Activated naive CD4-positive, alpha-beta T cell treated with Interleukin-2 at 50 U/mL for 16 hours (primary cell): ENCODE measurements around the gene TNS3.

Experiments used
- DNase-seq: peaks from one replicate; pipeline ENCODE4 v3.0.0-alpha.2; 2020

The TNS3 gene

GRCh38 chr7:47335557-47336471 is 246.1 kb downstream of the TNS3 start:
- DNase-seq = no peak

- no peak for DNase-seq
Observed at GRCh38 chr7:47335071-47335470, 246.8 kb downstream of the TNS3 start.

GRCh38 chr7:47333959-47334358 is 248.0 kb downstream of the TNS3 start:
- DNase-seq = no peak

- no peak for DNase-seq
Observed at GRCh38 chr7:47333554-47333887, 248.4 kb downstream of the TNS3 start.

- no peak for DNase-seq
Observed at GRCh38 chr7:47332681-47333553, 249.0 kb downstream of the TNS3 start.

GRCh38 chr7:47332213-47332612 is 249.7 kb downstream of the TNS3 start:
- DNase-seq = no peak

GRCh38 chr7:47331179-47331565 is 250.7 kb downstream of the TNS3 start:
- no peak for DNase-seq

- no peak for DNase-seq
Observed at GRCh38 chr7:47330561-47331178, 251.2 kb downstream of the TNS3 start.

- no peak for DNase-seq
Observed at GRCh38 chr7:47330026-47330425, 251.9 kb downstream of the TNS3 start.

- DNase-seq = no peak
Observed at GRCh38 chr7:47329320-47329926, 252.5 kb downstream of the TNS3 start.

- no peak for DNase-seq
Observed at GRCh38 chr7:47328392-47329319, 253.3 kb downstream of the TNS3 start.

GRCh38 chr7:47327698-47328391 is 254.1 kb downstream of the TNS3 start:
- no peak for DNase-seq

- no peak for DNase-seq
Observed at GRCh38 chr7:47327346-47327697, 254.6 kb downstream of the TNS3 start.

- DNase-seq = no peak
Observed at GRCh38 chr7:47326808-47327207, 255.1 kb downstream of the TNS3 start.

- no peak for DNase-seq
Observed at GRCh38 chr7:47326220-47326619, 255.7 kb downstream of the TNS3 start.

GRCh38 chr7:47325337-47325736 is 256.6 kb downstream of the TNS3 start:
- DNase-seq = no peak

- no peak for DNase-seq
Observed at GRCh38 chr7:47323904-47324303, 258.0 kb downstream of the TNS3 start.

- no peak for DNase-seq
Observed at GRCh38 chr7:47322731-47323130, 259.2 kb downstream of the TNS3 start.

- no peak for DNase-seq
Observed at GRCh38 chr7:47320296-47320695, 261.6 kb downstream of the TNS3 start.

GRCh38 chr7:47318395-47319182 is 263.3 kb downstream of the TNS3 start:
- no peak for DNase-seq

- DNase-seq = no peak
Observed at GRCh38 chr7:47317487-47317886, 264.4 kb downstream of the TNS3 start.
